ENCODE data around the gene ROBO3. TPM values are rescaled to one million over a fixed set of nuclear protein-coding genes. Genes with fewer than 3 reads are reported as not detected.

ROBO3 gene, protein sequence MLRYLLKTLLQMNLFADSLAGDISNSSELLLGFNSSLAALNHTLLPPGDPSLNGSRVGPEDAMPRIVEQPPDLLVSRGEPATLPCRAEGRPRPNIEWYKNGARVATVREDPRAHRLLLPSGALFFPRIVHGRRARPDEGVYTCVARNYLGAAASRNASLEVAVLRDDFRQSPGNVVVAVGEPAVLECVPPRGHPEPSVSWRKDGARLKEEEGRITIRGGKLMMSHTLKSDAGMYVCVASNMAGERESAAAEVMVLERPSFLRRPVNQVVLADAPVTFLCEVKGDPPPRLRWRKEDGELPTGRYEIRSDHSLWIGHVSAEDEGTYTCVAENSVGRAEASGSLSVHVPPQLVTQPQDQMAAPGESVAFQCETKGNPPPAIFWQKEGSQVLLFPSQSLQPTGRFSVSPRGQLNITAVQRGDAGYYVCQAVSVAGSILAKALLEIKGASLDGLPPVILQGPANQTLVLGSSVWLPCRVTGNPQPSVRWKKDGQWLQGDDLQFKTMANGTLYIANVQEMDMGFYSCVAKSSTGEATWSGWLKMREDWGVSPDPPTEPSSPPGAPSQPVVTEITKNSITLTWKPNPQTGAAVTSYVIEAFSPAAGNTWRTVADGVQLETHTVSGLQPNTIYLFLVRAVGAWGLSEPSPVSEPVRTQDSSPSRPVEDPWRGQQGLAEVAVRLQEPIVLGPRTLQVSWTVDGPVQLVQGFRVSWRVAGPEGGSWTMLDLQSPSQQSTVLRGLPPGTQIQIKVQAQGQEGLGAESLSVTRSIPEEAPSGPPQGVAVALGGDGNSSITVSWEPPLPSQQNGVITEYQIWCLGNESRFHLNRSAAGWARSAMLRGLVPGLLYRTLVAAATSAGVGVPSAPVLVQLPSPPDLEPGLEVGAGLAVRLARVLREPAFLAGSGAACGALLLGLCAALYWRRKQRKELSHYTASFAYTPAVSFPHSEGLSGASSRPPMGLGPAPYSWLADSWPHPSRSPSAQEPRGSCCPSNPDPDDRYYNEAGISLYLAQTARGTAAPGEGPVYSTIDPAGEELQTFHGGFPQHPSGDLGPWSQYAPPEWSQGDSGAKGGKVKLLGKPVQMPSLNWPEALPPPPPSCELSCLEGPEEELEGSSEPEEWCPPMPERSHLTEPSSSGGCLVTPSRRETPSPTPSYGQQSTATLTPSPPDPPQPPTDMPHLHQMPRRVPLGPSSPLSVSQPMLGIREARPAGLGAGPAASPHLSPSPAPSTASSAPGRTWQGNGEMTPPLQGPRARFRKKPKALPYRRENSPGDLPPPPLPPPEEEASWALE (N-terminal part only)
- 34.2 TPM for polyA plus RNA-seq (ENCODE audit: insufficient read length)

DNA sequence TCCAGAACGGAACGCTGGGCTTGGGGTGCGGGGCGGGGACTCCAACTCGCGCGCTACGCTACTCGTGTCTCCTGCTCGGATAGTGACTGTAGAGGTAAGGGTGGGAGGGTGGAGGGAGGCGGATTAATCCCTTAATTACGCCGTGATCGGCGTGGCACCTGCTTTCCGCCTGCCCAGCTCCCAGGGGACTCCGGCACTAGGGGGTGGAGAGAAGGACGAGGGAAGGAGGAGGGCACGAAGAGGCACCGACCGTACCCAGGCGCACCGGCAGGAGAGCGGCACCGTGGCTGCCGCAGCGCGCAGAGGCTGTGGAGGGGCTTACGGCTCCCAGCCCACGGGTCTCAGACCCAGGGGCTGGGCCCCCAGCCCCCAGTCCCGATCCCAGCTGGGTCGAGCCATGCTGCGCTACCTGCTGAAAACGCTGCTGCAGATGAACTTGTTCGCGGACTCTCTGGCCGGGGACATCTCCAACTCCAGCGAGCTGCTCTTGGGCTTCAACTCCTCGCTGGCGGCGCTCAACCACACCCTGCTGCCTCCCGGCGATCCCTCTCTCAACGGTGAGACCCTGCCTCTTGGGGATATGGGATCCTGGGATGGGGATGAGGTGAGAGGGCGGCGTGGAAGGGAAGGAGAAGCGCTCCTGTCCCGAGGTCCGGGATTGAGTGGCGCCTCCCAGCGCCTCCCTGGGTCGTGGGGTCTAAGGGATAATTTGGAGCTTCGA, at the start of gene ROBO3:
ROBO3 (plus strand) TSS at position 252 of the 721 bp plus-strand sequence; CDS start at position 398, 146 bp downstream.
- DNase-seq (ENCODE audit: low read depth) = no peak

DNA sequence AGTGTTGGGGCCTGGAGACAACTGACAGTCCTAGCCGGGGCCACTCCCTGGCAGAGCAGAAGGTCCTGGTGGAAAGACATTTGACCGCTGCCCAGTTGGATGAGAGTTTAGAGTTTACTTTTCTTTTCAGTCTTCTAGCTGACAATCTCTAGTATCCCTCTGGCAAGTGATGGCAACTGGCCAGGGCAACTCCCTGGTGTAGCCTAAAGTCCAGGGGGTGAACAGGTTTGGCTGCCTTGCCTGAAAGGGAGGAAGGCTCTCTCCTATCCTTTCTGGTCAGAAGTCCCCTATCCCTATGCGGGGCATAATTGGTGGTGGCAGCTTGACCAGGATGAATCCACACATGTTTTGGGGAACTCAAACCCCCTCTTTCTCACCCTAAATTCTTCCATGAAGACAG, 48.2 kb upstream of the ROBO3 start:
- DNase-seq (ENCODE audit: low read depth) = no peak

DNA sequence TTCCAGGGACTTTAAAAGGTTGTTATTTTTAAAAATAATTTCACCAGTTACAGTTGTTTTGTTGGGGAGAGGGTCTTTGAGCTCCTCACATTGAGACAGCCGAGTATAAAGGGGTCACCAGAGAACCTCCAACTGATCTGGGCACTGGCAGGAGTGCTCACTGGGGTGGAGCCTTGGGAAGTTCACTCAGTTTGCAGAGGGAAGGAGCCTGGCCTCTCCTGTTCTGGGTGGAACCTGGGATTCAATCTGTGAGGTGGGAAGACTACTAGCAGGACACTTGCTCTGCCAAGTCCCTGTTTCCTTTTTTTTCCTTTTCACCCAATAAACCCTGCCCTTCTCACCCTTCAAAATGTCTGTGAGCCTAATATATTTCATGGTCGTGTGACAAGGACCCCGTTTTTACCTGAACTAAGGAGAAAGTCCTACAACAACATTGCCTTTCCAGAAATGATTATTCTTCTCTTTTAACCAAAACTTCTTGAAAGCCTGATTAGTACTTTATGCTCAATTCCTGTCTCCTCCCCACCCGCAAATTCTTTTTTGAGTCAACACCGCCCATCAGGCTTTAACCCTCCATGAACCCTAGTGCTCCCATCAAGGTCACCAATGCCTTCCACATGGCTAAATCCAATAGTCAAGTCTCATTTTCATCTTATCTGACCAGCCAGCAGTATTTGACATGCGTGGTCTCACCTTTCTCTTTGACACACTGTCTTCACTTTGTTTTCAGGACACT, 43.1 kb upstream of the ROBO3 start:
- no peak for DNase-seq (ENCODE audit: low read depth)

DNA sequence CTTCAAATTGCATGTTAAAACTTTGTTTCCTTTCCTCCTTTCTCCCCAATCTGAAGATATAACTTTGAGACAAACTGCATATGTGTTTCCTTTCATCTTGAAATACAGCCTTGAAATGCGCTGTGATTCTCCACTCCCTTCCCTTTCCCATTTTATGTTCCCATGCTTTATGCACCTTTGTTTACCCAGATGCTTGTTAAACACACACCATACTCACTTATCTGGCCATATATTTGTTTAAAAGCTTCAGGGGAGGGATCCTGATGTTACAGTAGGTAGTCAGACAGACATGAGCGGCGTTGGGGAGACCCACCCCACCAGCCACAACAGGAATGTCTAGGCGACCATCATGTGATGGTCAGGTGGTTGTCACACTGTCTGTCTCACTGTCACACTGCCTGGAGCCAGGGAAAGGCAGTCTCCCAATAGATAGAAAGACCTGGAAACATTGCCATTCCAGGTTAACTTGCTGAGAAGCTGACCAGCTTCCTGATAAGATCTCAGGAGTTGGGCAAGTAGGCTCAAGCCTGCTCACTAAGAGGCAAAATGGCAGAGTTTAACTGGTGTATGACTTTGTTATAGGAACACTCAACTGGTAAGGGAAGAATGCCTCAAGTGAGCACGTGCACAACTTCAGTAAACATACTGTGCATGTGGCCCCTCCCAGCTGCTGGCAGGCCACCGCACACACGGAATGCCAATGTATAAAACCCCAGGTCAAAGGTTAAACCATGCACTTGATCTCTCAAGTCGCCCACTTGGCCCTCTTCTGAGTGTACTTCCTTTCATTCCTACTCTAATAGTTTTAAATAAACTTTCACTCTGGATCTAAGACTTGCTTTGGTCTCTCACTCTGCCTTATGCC, 41.5 kb upstream of the ROBO3 start:
- no peak for DNase-seq (ENCODE audit: low read depth)

DNA sequence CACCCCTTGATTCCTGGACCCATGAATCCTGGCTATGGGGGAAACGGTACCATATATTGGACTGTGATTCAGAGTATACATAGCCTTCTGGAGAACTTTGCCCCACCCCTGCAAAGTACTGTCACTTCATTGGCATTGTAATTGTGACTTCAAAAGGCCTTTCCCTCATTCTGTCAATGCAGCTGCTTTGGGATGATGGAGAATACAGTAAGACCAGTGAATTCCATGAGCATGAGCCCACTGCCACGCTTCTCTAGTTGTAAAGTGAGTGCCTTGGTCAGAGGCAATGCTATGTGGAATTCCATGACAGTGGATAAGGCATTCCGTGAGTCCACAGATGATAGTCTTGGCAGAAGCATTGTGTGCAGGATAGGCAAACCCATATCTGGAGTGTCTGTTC, 39.4 kb upstream of the ROBO3 start:
- no peak for DNase-seq (ENCODE audit: low read depth)

DNA sequence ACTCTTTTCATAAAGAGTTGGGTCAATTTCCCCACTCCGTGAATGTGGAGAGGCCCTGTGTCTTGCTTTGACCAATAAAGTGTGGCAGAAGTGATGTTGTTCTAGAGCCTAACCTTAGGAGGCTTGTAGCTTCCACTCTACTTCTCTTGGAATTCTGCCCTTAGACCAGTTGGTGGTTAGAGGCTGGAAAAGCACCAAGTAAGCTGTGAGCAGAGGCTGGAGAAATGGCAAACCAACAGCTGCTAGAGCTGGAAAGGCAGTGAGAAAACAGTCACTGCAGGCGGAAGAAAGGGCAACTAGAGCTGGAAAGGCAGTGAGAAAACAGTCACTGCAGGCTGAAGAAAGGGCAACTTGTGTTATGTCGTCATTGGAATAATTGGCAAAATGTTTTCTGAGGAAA, 35.2 kb upstream of the ROBO3 start:
- no peak for DNase-seq (ENCODE audit: low read depth)

DNA sequence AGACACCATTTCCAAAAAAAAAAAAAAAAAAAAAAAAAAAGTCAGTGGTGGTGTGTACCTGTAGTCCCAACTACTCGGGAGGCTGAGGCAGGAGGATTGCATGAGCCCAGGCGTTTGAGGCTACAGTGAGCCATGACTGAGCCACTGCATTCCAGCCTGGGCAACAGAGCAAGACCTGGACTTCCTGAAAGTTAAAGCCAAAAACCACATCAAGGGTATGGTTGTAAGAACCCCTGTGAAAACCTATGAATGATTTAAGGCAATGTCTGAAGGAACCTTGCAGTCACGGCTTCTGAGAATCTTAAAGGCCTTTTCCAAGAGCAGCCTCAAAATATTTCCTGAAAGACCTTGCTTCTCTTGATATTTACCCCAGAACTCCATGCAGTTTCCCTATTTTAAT, 34.5 kb upstream of the ROBO3 start:
- no peak for DNase-seq (ENCODE audit: low read depth)

DNA sequence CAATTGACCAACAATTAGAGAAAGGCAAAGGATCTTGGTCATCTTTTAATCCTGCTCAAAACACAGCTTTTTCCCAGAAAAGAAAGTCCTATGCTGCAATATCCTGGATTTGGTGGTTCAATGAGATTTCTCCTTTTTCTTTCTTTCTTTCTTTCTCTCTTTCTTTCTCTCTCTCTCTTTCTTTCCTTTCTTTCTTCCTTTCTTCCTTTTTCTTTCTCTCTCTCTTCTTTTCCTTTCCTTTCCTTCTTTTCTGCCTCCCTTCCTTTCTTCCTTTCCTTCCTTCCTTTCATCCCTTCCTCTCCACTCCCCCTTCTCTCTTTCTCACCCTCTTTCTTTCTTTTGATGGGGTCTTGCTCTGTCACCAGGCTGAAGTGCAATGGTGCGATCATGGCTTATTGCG, 33.3 kb upstream of the ROBO3 start:
- no peak for DNase-seq (ENCODE audit: low read depth)

DNA sequence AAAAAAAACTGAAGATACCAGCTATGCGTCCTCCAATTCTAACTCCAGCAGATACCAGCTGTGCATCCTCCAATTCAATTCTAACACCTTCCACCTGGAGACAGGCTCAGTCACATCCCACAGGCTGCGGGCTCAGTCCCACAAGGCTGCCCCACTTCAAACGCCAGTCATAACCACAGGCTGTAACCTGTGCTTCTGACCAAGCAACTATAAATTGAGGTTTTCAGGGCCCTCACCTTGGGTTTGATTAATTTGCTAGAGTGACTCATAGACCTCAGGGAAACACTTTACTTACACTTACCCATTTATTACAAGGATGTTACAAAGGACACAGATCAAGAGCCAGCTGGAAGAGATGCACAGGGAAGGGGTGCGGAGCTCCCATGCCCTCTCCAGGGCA, 32.7 kb upstream of the ROBO3 start:
- no peak for DNase-seq (ENCODE audit: low read depth)

DNA sequence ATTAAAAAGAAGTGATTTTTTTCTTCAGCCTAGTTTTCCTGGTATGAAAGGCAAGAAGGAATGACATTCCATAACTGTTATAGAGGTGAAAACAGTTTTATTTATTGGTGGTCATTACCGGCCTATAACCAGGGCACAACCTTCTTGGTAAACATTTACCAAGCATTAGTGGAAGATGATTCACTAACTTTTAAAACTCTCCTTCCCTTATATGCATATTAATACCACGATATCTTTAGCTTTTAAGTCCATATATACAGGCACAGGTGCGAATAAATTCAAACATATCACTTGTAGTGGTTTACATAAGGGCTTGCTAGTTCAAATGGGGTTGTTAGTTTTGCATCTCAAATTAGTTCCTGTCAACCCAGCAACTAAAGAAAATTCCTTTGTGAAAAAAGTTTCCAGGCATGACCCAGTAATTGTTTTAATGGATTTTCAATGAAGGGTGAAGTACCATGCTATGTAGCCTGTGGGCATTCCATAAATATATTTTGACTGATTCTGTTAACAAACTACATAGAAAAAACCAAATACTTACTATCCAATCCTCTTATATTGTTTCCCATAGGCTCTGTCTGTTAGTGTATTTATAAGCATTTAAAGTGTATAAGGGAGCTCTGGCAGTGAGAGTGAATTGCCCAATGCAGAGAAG, 30.6 kb upstream of the ROBO3 start:
- no peak for DNase-seq (ENCODE audit: low read depth)

DNA sequence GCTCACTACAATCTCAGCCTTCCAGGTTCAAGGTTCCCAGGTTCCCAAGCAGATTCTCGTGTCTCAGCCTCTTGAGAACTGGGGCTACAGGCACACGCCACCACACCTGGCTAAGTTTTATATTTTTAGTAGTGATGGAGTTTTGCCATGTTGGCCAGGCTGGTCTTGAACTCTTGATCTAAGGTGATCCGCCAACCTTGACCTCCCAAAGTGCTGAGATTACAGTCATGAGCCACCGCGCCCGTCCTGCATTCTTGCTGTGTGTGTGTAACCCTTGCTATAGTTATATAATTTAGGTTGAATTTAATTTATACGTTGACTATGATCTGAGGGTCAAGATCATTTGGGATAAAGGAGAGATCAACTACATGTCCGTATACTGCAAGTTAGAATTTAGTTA, 29.3 kb upstream of the ROBO3 start:
- DNase-seq (ENCODE audit: low read depth) = no peak

DNA sequence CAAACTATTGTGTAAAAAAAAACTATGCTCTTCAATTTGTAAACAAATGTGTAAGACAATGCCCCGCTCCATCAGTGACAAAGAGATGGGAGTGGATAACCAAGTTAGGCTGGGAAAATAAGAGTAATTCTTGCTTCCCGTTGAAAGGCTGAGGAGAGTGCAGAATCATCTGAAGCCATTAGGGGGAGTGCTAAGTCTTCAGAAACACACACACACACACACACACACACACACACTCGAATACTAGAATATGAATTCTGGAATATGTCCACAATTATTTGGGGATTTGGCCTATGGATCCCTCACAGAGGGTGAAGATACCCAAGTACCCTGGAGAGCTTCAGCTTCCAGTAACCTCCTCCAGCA, 27.8 kb upstream of the ROBO3 start:
- peak; percentile 44 for DNase-seq (ENCODE audit: low read depth)

DNA sequence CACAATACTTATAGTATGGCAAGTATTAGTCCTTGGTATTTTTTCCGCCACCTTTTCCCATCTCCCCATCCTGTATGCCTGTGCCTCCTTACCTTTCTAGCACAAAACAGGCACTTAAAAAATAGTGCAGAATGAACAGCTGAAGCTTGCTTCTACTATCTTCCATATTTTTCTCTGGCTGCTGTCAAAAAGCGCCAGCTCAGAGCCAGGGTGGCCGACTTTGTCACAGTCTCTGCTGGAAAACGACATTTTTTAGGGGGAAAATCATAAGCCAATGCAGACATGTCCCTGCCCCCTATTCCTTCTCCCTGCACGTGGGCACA, 26.5 kb upstream of the ROBO3 start:
- DNase-seq (ENCODE audit: low read depth) = no peak

DNA sequence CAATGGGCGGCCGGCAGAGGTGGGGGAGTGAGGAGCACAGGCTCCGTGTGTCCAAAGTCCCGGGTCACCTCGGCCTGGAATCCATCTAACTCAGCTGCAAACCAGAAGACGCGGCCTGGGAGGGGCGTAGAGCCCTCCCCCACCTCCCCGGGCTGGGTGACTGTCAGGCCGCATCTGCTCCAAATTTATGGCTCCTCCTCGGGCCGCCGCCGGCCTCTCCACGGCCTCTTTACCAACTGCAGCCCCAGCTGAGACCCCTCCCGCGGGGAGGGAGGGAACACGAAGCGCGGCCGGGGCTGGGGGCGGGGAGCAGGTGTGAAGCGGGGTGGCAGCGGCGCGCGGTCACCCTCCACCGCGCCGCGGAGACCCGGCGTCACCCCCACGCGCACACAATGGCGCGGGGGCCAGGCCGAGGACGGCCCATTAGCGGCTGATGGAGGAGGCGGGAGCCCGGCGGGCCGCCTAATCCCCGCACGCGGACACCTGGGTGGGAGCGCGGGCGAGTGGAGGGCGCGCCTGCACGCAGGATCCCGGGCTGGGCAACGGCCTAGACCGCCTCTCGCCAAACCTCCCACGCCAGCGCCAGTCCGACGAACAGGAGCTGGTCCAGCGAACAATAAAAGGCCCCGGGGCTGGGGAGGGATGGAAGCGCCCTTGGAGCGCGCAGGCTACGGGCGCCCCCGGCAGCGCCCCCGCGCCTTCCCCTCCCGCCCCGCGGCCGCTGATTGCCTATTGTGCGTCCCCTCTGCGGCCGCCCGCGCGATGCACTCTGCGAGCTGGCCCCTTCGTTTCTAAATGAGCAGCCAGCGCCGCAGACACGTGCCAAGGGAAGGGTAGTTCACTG, 25.9 kb upstream of the ROBO3 start:
- DNase-seq (ENCODE audit: low read depth) = no peak

DNA sequence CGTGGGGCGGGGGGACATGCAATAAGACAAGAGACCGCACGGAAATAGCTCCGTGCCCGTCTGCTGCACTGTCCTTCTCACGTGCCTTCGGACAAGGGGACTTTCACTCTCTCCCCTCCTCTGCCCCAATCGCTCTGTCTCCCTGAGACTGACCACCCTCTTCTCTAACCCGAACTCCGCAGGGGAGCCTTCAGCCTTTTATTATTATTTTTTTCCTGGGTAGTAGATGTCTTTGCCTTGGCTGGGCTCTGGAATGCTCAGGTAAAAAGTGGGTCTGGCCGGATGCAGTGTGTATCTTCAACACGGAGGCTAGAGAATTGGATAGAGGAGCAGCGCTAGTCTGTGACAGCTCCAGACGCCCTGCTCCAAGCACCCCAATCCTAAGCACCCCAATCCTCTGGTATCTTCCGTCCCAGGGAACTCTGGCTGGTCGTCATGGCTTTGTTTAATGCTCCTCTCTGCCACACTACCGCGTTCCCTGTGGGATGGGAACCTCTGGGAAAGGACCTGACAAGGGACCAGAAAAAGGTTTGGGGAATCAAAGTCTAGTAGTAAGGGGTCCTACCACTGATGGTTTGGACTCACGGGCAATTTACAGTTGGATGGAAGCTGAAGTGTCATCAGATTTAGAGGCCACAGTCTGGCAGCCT, 25.1 kb upstream of the ROBO3 start:
- DNase-seq (ENCODE audit: low read depth) = no peak

DNA sequence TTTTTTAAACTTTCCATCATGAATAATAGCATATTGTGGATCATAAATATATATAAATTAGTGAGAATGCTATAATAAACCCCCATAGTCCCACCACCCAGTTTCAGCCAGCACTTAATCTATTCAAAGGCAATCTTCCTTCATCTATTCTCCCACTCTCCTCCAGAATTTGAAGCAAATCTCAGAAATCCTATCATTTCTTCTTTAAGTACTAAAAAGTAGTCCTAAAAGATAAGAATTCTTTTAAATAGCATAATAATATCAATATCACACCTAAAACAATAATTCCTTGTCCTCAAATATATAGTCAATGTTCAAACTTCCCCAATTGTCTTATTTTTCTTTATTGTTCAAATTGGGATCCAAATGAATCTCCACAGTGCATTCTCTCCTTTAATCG, 24.6 kb upstream of the ROBO3 start:
- DNase-seq (ENCODE audit: low read depth) = no peak

DNA sequence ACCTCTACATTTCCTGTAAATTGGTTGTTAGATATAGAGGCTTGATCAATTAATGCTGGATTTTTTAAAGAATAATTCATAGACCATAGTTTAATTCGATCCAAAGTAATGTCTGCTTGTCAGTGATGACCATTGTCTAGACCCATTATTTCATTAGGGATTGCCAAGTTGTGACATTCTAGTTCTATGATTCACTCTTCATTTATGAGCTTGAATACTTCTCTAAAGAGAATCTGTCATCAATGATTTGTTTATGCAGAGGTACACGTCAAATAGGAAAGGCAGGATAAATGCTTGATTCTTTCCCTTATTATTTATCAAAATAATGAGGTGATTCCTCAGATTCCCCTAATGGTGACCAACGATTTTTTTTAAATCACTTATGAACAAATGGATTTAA, 24.0 kb upstream of the ROBO3 start:
- DNase-seq (ENCODE audit: low read depth) = no peak

DNA sequence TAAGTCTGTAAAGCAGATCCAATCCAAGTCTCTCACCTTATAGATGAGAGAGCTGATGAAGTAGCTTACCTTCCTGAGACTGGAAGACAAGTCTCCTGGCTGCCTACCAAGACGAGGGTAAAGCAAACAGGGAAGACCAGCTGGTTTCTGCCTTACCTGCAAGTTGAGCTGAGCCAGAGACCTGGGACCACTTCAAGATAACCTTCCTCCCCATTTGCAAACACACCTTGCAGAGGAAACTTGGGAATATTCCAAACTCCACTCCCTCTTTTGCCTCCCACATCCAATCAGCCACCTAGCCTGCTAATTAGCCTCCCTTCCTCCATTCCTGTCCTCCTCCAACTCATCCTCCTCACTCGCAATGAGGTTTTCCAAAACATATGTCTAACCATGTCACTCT, 23.4 kb upstream of the ROBO3 start:
- DNase-seq (ENCODE audit: low read depth) = no peak

Measured in forelimb muscle (tissue), 1 donor.